A172 (cell line): ENCODE measurements around the gene SGMS1. TPM values are rescaled to one million over a fixed set of nuclear protein-coding genes. Genes with fewer than 3 reads are reported as not detected.

Source experiments
- DNase-seq: peaks from one replicate; pipeline ENCODE4 v3.0.0-alpha.2; 2015; ENCODE audit warnings: low spot score
- total RNA-seq: library from RNA; depleted of rRNA; stranded (reverse); fragments of >200 nt; shearing (Covaris generic); gene quantifications from 2 replicates; pipeline ENCODE4 v1.2.3, GENCODE V29; 2014

The SGMS1 gene
- total RNA-seq, 1 experiment from 2014 or later, result 24.3 TPM

DNA sequence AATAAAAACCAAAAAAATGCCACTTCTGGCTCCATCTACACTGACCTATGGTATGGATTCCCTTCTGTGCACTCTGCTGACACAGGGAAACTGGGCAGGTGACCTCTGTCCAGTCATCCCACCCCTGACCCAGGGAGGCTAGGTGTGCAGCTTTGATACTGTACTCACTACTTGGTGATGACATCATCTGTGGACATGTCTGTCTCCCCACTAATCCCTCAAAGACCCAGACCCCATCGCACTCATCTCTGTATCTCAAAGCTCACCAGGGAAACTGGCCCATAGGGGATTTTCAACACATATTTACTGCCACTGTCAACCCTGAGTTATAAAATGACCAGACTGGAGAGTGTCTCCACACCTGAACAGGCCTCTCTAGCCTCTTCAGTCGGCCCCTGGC, 10.6 kb downstream of the SGMS1 start:
- DNase-seq, result no peak

DNA sequence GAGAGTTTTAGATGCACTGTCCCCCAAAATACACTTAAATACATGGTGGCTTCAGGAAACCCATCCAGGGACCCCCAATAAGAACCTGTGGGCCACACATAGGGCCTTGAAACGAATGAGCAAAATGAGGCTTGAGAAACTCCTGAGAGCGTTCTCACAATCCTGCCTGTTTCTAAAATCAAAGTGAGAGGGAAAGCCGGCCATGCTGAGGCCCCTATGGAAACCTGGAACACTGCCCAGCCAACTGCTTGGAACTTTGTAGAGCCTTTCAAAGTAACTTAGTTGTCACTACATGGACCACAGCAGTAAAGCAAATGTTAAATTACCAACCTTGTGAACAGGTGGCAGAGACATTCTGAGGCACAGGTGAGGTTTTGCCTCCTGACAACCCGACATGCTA, 13.4 kb downstream of the SGMS1 start:
- no peak for DNase-seq

DNA sequence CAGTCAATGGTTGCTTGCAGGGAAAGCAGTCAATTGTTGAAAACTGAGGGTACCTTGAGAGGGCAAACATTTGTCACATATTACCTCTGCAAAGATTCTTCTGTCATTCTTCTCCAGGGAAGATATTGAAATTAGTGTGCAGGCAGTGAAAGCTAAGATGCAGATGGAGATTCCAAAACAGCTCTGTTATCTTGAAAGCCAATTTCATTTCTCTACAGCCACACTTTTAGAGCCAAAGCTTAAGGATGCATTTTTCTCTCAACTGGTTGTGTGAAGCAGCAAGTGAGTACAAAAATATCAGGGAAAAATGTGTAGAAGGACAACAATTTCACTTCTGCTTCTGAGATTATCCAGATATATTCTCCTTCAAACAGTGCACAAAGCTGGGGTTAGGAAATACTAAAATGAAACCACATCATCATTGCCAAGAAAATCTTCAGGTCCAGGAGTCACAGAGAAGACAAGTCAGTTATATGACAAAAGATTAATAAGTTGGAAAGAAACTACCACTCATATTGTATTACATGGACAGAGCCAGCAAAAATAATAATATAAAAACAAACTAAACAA, 16.3 kb downstream of the SGMS1 start:
- no peak for DNase-seq

DNA sequence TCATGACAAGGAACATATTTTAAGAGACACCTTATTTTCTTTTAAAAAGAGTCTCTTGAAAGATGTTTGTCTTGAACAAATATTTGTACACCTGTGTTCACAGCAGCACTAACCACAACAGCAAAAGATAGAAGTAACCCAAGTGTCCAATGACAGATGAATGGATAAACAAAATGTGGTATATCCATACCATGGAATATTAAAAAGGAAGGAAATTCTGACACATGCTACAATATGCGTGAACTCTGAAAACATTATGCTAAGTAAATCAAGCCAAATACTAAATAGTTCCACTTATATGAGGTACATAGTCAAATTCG, 17.8 kb downstream of the SGMS1 start:
- no peak for DNase-seq

DNA sequence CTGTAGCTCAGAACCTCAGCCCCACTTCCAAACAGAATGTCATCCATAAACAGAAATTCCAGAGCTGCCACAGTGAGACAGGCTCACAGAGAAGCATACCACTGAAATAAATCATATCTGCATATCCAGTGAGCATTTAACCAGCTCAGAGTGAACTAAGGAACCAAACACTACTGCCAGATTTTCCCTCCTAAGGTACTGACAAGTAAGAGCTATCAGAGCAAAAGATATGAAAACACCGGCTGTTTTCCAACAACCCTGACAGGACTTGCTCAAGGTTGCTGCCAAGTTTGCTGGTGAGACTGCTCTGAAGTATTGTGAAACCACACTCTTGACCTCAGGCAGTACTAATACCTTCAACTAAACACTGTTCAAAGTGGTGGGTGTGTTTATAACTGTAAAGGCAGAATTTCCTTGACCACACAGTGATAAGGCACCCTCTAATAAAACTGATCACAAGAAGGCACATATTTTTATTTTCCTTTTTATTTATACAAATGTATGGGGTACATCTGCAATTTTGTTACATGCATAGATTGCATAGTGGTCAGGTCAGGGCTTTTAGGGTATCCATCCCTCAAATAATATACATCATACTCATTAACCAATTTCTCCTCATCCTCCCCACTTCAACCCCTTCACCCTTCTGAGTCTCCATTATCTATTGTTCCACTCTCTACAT, 18.3 kb downstream of the SGMS1 start:
- peak; percentile 91 for DNase-seq

DNA sequence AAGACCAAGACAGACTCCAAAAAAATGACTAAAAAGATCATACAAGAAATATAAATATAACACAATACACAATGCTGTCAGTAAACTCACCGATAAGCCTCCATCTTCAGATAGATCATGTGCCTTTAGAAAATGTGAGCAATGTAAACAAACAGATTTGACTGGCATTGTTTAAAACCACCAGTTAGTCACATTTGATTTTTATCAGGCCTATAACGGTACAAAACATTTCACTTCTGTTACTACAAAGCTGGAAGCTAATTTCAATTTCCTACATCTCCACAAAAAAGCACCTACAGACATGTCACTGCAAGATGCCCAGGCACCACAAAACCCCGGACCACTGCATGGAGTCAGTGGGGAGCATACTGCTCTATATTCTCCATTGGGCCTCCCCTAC, 18.9 kb downstream of the SGMS1 start:
- DNase-seq, result peak; percentile 33

DNA sequence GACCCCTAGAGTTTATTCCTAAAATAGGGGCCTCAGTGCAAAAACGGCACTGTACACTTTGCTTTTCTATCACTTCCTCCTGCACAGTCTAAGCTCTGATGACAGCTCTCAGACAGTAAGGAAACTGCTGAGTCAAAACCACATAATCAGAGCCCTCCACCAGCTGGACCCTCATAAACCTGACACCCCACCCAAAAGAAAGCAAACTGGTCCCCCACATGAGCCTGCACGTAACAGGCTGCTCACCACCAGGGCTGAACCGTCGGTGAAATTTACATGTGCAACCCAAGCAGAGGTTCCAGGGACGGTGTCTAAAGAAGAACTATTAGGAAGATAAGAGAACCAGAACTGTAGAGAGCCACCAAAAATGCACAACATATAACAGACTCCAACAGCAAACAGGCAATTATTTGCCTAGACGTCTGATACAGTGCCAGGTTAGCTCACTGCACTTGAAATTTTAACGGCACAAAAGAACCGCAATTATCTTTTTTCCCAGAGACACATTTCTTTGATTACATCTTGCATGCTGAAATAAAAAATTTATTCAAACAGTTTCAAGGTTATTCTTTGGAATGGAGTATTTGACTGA, 19.6 kb downstream of the SGMS1 start:
- no peak for DNase-seq

DNA sequence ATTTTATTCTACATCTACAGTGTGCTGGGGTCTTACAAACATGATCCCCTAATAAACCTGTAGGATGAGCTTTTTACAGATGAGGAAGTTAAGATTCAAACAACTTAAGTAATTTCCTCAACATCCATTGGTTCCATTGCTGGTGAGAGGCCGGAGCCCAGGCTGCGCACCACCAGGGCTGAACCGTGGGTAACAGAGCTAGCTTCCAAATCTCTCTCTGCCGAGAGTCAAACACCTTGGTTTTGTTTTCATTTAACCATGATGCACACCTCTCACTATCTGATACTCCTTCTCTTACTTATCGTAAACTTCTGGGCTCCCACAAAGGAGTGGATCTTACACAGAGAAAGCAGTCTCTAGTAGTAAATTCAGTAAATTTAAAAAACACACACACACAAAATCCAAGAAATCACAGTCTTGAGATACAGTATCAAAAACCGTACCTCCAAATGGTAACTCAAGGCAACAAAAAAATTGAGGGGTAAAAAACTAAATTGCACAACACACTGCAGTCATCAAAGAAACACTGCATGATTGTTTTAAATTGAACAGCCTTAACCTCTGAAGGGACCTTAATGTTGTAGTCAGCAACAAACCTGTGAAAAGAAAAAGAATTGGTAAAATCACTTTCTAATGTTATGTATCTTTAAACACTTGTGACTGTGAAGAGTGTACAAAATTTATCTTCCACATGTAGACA, 20.5 kb downstream of the SGMS1 start:
- no peak for DNase-seq

DNA sequence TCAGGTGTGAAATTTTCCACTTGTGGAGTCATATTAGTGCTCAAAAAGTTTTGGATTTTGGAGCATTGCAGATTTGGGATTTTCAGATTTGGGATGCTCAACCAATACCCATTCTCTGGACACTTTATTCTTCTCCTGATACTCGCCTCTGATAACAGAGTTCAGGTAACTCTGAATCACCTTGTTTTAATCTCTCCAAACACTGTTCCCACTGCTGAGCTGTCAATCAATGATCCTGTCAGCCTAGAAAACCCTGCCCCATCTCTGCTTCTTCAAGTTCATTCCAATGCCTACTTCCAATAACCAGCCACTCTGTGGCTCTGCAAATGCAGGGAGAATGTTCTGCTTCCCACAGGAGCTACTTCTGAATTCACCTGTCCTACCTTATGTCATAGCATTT, 21.8 kb downstream of the SGMS1 start:
- no peak for DNase-seq

DNA sequence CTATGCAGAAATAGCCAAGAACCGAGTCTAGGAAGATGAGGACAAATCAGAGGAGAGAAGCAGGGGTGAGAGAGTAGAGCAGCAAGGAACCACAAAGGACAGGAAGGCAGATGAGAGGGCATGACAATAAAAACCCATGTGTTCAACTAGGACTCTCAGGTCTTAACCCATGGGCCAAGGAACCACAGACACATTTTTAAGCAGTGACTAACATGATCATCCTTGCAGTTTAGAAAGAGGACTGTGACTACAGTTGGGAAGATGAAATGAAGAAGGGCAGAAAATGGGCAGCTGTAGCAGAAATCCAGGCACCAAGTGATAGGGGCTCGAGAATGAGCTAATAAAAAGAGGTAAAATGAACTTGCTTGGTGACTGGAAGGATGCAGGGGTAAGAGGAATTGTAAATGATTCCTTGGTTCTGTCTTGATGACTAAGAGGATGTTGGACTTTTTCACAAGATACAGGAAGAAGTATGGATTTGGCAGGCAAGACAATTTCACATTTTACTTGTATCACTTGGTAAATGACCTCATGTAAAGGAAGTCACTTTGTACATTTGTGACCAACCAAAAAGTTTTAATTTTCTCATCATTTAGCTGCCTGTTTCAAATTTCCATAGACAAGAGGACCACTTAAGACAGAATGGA, 22.8 kb downstream of the SGMS1 start:
- peak; percentile 73 for DNase-seq

DNA sequence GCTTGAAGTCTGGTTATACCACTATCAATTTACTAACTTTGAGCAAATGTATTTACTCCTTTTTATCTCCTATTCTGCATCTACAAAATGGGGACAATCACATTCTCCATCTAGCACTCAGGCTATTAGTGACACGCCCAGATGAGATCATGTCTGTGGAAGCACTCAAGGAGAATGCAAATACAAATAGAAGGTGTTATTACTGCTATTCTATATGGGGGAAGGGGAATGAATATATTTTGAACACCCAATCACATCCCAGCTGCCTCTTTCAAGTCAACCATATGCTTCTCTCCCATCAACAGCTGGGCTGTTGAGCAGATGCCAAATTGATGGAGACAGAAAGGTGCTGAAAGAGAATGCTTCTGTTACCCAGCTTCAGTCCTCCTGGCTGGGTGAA, 23.5 kb downstream of the SGMS1 start:
- no peak for DNase-seq

DNA sequence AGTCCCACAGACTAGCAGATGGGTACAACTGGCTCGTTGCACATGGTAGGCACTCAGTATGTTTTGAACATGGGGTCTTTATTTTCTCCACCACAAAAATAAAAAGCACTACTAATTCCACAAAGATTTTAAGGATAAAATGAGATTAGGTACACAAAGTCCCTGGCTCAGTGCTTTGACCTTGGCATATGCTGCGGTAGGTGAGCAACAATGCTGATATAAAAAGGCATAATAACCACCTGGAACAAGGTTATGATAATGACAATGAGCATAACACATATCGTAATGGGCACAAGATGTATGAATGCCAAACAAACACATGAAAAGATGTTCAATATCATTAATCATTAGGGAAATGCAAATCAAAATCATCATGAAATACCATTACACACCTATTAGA, 26.9 kb downstream of the SGMS1 start:
- DNase-seq, result no peak

DNA sequence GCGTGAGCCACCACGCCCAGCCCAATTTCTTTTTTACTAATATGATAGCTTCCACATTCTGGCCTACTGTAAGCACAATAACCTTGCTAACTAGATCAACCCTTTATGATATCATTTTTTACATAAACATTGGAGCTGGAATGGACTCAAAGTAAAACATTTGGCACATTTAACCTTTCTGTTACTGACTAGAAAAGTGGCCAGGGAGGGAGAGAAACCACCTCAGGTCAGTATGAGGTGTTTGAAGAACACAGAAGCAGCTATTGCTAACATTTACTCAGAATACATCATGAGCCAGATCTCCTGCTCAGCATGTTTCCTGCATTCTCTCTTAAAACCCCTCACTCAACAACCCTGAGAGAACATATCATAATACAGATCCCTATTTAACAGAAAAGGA, 27.3 kb downstream of the SGMS1 start:
- DNase-seq, result no peak

DNA sequence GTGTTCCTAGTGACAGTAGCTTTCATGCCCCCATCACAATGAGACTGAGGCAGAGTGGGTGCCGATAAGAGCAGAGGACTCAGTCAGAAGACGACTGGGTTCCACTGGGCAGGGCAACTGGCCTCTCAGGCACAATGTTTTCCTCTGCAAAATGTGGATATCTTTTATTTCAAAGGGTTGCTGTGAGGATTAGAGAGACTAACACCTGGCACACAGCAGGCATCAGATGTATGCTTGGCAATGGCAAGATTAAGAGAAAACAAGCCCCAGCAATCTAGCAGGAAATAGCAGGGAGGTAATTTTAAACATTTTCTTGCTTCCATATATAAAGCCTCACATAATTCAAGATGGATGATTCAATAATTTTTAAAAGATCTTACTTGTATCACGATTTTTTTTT, 28.0 kb downstream of the SGMS1 start:
- DNase-seq, result no peak

DNA sequence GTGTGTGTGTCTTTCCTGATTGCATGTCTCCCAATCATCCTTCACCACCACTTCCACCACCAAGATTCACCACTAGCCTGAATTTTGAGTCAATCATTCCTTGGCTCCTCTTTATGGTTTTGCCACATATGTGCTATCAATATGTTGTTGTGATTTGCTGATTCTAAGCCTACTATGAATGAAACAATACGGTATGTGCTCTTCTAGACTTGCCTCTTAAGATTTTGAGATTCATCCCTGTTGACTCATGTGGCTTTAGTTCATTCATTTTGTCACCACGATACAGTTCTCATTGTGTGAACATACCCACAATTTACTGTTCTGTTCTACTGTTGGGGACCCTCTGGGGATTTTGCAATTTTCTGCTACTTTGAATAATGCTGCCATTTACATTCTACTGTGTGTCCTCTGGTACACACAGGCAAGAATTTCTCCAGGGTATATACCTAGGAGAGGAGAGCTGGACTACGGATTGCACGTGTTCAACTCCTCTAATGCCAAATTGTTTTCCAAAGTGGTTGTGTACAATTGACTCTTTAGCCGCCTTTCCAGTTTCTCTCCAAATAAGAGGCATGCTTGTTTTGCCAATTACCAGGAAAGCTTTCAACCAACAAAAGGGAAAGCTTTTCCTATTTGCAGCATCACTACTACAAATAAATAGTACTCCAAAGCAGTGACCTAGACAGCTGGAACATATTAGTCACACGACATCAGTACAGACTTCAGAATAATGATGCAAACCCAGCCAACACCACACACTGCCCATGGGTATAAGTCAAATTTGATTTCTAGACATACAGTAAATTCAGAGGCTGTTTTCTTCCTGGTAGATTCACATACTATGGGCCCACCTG, 30.0 kb downstream of the SGMS1 start:
- DNase-seq, result no peak

DNA sequence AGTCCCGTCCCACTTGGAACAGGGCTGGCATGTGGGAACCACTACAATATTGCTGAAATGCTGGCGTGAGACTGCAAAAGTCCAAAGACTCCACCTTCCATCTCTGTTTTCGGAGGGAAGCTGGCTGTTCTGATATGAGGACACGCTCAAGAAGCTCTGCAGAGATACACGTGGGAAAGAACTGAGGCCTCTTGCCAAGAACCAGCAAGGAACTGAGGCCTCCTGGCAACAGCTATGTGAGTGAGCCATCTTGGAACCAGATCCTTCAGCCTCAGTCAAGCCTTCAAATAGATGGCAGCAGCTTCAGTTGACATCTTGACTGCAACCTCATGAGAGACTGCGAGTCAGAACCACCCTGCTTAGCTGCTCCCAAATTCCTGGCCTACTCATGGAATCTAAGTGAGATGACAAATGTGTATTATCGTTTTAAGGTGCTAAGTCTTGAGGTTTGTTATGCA, 30.8 kb downstream of the SGMS1 start:
- DNase-seq, result no peak

DNA sequence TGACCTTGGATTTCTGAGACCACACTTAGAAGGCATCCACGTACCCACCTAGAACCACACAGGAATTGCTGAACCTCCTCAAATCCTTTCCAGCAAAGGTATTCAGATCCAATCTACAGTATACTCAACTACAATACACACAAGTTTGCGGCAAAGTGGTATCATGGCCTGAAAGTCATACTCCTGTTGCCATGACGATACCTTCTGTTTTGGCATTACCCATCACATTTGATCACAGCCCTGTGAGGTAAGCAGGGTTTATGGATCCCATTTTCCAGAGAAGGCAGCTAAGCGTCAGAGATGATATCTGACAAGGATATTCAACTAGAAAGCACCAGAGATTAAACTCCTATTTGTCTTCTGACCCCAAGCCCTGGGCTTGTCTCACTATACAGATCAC, 32.8 kb downstream of the SGMS1 start:
- no peak for DNase-seq

DNA sequence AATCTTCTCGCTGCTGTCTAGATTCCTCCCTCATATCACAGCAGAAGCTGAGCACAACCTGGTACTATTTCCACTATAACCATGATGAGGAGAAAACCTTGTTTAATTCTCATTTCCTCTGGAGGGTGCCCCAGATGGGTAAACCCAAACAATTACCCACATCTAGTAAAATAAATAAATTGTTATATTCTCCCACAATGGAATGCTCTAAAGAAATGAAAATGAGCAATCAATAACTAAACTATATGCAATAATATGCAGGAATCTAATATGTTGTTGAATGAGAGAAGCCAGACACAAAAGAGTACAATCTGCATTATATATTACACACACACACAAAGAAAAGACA, 37.0 kb downstream of the SGMS1 start:
- DNase-seq, result no peak

DNA sequence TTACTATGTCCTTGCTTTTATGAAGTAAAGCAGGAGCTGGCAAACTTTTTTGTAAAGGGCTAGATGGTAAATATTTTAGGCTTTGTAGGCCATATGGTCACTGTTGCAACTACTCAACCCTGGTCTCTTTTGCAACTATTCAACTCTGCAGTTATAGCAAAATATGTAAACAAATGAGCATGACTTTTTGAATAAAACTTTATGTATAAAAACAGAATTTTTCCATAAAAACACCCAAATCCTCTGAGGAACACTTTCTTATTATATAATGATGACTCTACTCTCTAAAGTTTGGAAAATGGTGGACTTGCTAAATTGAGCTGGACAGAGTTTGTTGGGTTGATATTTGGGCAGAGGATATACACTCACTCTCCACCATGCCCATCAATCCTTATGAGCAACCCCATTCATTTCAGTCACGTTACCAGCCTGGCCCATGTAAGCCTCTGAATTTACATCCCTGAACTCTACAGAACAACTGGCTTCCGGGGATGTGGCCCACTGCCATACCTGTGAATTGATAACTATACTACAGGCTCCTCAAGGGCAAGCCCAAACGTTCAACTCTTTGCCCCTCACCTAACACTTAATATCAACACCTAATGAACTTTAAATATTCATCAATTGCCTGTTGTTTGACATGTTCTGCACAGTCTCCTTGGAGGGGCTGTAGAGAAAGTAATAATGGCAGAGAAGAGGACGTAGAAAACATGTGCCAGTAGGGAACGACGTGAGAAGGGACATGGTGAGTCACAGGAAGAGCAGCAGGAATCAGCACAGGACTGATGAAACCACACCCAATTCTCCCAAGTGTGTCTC, 37.6 kb downstream of the SGMS1 start:
- peak; percentile 78 for DNase-seq
